ENCODE measurements around the gene CHST9. TPM values are rescaled to one million over a fixed set of nuclear protein-coding genes. Genes with fewer than 3 reads are reported as not detected.

The CHST9 gene
- total and polyA plus RNA-seq, 12 donors = 0.22 to 11.8 (median 4.0) TPM

DNA sequence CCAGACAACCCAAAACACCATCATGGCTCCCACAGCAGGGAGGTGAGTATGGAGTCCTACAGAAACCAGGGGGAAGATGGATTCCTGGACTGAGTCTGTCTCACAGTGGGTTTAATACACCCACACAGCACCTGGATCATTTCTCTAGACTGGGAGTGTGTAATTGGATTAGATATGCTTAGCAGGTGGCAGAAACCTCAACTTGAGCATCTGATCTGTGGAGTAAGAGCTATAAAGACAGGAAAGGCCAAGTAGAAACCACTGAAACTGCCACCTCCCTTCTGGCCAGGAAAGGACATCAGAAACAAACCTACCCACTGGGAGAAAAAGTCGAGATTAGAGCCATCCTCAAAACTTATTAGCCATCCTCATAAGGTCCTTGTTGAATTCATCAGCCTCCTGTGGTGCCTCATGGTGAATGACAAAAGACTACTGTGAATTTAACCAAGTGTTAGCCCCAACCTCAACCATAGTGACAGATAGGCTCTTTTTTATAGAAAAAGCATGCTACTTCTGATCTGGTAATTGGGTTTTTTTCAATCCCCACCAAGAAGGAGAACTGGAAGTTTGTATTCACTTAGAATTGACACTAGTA, 28.1 kb upstream of the CHST9 start:
- ATAC-seq (no peak), DNase-seq (no peak)
- no peak overlapping the region for H3K4me3 ChIP-seq
- H3K27me3 ChIP-seq = peaks cover 0 to 4% (median 0%) of the 10 kb centered on the region in 7 donors
- no peak for TF ChIP-seq CTCF (IDR thresholded peaks at IDR 0.05)
- H3K9me3 ChIP-seq = no peaks in the 10 kb centered on the region
- intact Hi-C loops (cut with DNase I) = loop anchor here in 1 of 10 donors (10.0 kb wide), 1 partner anchor 58 kb away; no protein-coding TSS in a partner anchor
- H3K4me1 ChIP-seq = no peaks in the 10 kb centered on the region
- no peak overlapping the region for H3K27ac ChIP-seq
- WGBS, 2 donors = 19 to 43% methylated on average over 1 of the region's 1 CpG
- no peaks in the 10 kb centered on the region for H3K36me3 ChIP-seq

DNA sequence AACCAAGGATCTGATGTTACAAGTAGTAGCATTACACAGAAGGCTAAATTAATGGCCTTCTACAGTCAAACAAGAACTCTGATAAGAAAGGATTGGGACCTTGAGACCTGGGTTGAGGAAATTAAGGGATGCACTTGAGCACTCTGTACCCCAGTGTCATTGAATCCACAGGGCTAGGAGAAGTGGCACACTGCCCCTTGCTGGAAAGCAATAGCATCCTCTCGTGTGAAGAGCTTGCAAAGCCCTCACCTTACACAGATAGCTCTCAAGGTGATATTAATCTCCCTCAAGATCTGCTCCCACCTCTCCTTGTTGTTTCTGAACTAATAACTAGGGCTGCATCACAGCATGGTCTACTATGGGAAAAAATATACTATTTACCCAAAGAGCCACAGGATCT, 26.5 kb upstream of the CHST9 start:
- H3K27me3 ChIP-seq = peaks cover 0 to 4% (median 0%) of the 10 kb centered on the region in 7 donors
- intact Hi-C loops (cut with DNase I) = loop anchor here in 1 of 10 donors (10.0 kb wide), 1 partner anchor 57 kb away; no protein-coding TSS in a partner anchor
- no peaks in the 10 kb centered on the region for H3K4me1 ChIP-seq
- H3K4me3 ChIP-seq = no peak overlapping the region
- ATAC-seq = no peak
- 38 to 53% methylated on average over 1 of the region's 1 CpG for WGBS, 2 donors
- DNase-seq = no peak
- H3K27ac ChIP-seq = no peak overlapping the region
- no peak for TF ChIP-seq CTCF (IDR thresholded peaks at IDR 0.05)
- H3K36me3 ChIP-seq = no peaks in the 10 kb centered on the region
- no peaks in the 10 kb centered on the region for H3K9me3 ChIP-seq

DNA sequence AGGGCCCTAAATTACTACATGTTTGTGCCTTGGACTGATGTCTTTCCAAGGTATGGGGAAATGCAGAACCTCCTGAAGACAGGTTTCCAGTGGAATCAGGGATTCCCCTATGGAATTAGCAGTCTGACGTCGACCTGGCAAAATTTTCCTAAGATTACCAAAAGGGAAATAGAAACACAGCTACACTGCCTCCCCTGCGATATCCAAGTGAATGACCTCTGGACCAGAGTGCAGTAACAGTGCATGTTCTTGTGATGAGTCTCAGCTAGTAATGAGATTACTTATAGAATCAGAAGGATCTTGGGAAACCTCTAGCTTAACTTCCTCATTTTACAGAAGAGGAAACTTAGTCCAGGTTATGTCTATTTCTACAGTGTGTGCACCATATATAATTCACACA, 21.3 kb upstream of the CHST9 start:
- no peaks in the 10 kb centered on the region for H3K27me3 ChIP-seq
- ATAC-seq = no peak
- H3K36me3 ChIP-seq = no peaks in the 10 kb centered on the region
- WGBS, 2 donors = 48 to 71% methylated on average over 3 of the region's 3 CpGs
- H3K4me1 ChIP-seq = no peaks in the 10 kb centered on the region
- H3K4me3 ChIP-seq = no peak overlapping the region
- TF ChIP-seq CTCF (IDR thresholded peaks at IDR 0.05) = no peak
- intact Hi-C loops (cut with DNase I) = loop anchor here in 1 of 10 donors (5.0 kb wide), 1 partner anchor 1029 kb away; no protein-coding TSS in a partner anchor
- no peak for DNase-seq
- H3K9me3 ChIP-seq = no peaks in the 10 kb centered on the region
- no peak overlapping the region for H3K27ac ChIP-seq

DNA sequence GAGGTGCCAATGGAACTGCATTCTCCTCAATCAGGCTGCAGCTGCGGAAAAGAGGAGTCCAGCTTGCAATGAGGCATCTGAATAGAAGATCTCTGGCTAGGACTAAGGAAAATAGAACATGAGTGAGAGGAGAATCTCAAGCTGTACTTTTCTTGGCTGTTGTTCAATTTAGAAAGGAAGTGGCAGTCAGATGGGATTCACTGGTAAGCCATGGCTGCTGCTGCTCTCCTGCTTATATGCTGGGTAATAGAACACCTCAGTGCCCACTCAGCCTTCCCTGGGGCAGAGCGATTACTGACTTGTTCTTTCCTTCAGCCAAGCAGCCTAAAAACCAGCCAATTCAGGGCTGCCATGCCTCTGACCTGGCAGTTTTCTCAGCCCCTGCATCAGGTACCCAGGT, 17.6 kb upstream of the CHST9 start:
- 71 to 74% methylated on average over 2 of the region's 2 CpGs for WGBS, 2 donors

More for the DNA sequence above, 17.6 kb upstream of the CHST9 start:
- Histone ChIP-seq H3K27ac (no peak overlapping the region), H3K4me1 (no peaks in the 10 kb centered on the region), H3K4me3 (no peak overlapping the region), H3K27me3 (no peaks in the 10 kb centered on the region), H3K36me3 (no peaks in the 10 kb centered on the region), H3K9me3 (no peaks in the 10 kb centered on the region)
- ATAC-seq = no peak
- no peak for TF ChIP-seq CTCF (IDR thresholded peaks at IDR 0.05)
- intact Hi-C loops (cut with DNase I) = no loop called here
- no peak for DNase-seq
